Hepatocyte (in vitro differentiated cells): ENCODE data around the gene RGS19. TPM values are rescaled to one million over a fixed set of nuclear protein-coding genes. Genes with fewer than 3 reads are reported as not detected.

Source experiments
- DNase-seq: peaks from one replicate; pipeline ENCODE4 v3.0.0-alpha.2; 2016; ENCODE audit warnings: low spot score
- H2AFZ ChIP-seq: fragments of 200-600 bp; sonication (generic); 2 replicates; pipeline ENCODE4 v1.6.0; 2016; ENCODE audit warnings: antibody characterized with exemption, mild to moderate bottlenecking
- H3K27ac ChIP-seq: fragments of 200-600 bp; sonication (generic); 2 replicates; pipeline ENCODE4 v1.5.1; 2016; ENCODE audit warnings: mild to moderate bottlenecking
- H3K27me3 ChIP-seq: fragments of 200-600 bp; sonication (generic); 2 replicates; pipeline ENCODE4 v1.6.1; 2016
- H3K36me3 ChIP-seq: fragments of 200-600 bp; sonication (generic); replicated peaks from 2 replicates; pipeline ENCODE4 v1.5.1; 2016; ENCODE audit warnings: low read depth; ENCODE audit not compliant: insufficient read depth
- H3K4me1 ChIP-seq: fragments of 200-600 bp; sonication (generic); 2 replicates; pipeline ENCODE4 v1.5.1; 2016; ENCODE audit warnings: mild to moderate bottlenecking, moderate library complexity; ENCODE audit not compliant: insufficient read depth
- H3K4me2 ChIP-seq: fragments of 200-600 bp; sonication (generic); 2 replicates; pipeline ENCODE4 v1.6.0; 2016
- H3K4me3 ChIP-seq: fragments of 200-600 bp; sonication (generic); 2 replicates; pipeline ENCODE4 v1.5.1; 2016; ENCODE audit warnings: mild to moderate bottlenecking
- H3K79me2 ChIP-seq: fragments of 200-600 bp; sonication (generic); 2 replicates; pipeline ENCODE4 v1.6.0; 2017; ENCODE audit warnings: mild to moderate bottlenecking
- H3K9me2 ChIP-seq: fragments of 200-600 bp; sonication (generic); replicated peaks from 2 replicates; pipeline ENCODE4 v1.6.0; 2017; ENCODE audit warnings: mild to moderate bottlenecking; ENCODE audit not compliant: insufficient read depth
- H3K9me3 ChIP-seq: fragments of 200-600 bp; sonication (generic); 2 replicates; pipeline ENCODE4 v1.5.1; 2016; ENCODE audit warnings: low read depth, mild to moderate bottlenecking
- H4K20me1 ChIP-seq: fragments of 200-600 bp; sonication (generic); 2 replicates; pipeline ENCODE4 v1.6.0; 2016; ENCODE audit warnings: mild to moderate bottlenecking; ENCODE audit not compliant: insufficient read depth, poor library complexity, severe bottlenecking
- CTCF ChIP-seq: fragments of 200-600 bp; sonication (generic); IDR thresholded peaks from 2 replicates; pipeline ENCODE4 v1.5.1; 2016; ENCODE audit warnings: antibody characterized with exemption, mild to moderate bottlenecking; ENCODE audit not compliant: poor library complexity
- EZH2 ChIP-seq: fragments of 200-600 bp; sonication (generic); IDR thresholded peaks from 2 replicates; pipeline ENCODE4 v1.6.1; 2016; ENCODE audit warnings: antibody characterized with exemption, mild to moderate bottlenecking, borderline replicate concordance
- EZH2phosphoT487 ChIP-seq: fragments of 200-600 bp; sonication (generic); IDR thresholded peaks from one replicate; pipeline ENCODE4 v1.6.1; 2018; ENCODE audit warnings: antibody characterized with exemption, mild to moderate bottlenecking, low read depth, moderate library complexity; ENCODE audit not compliant: unreplicated experiment, severe bottlenecking
- WGBS: methylation state at CpG from one replicate; pipeline ENCODE4 v1.1.6; 2016; ENCODE audit warnings: low lambda C conversion rate; ENCODE audit errors: missing lambda C conversion rate; 5-methylcytosine and 5-hydroxymethylcytosine counted together
- polyA plus RNA-seq: library from polyadenylated mRNA; unstranded; fragments of >200 nt; fragmentation: Nextera tagmentation; extraction: Ambion mirVana; gene quantifications from 2 replicates; pipeline ENCODE4 v1.2.1, GENCODE V29; 2016
- total RNA-seq: library from RNA; depleted of rRNA; stranded (reverse); fragments of >200 nt; gene quantifications from 2 replicates; pipeline ENCODE4 v1.2.3, GENCODE V29; 2014

Gene RGS19
- total and polyA plus RNA-seq, 2 experiments from 2014 or later, result 8.8 to 10.9 TPM

- Histone ChIP-seq H3K4me1 (peaks cover 9% of the 10 kb centered on the region), H3K27ac (no peak overlapping the region), H3K4me3 (no peak overlapping the region)
Measured at GRCh38 chr20:64077876-64078551, 1.3 kb downstream of the RGS19 start.

GRCh38 chr20:64077541-64077875, 1.8 kb downstream of the RGS19 start:
- WGBS, result 91% methylated on average over 7 of the region's 7 CpGs
- Histone ChIP-seq H3K9me2 (no peaks in the 10 kb centered on the region), H3K9me3 (no peaks in the 10 kb centered on the region), H3K27me3 (peaks cover 5% of the 10 kb centered on the region), H3K4me1 (peaks cover 9% of the 10 kb centered on the region), H4K20me1 (no peaks in the 10 kb centered on the region), H3K4me2 (no peak overlapping the region), H3K27ac (no peak overlapping the region), H3K4me3 (no peak overlapping the region), H3K36me3 (no peaks in the 10 kb centered on the region), H2AFZ (no peak overlapping the region), H3K79me2 (no peaks in the 10 kb centered on the region)
- TF ChIP-seq EZH2phosphoT487, result no peak
- no peak for TF ChIP-seq CTCF
- no peak for TF ChIP-seq EZH2
- DNase-seq, result no peak

More at GRCh38 chr20:64077876-64078551, 1.3 kb downstream of the RGS19 start:
- Histone ChIP-seq H3K27me3 (peaks cover 8% of the 10 kb centered on the region), H3K36me3 (no peaks in the 10 kb centered on the region), H2AFZ (no peak overlapping the region), H3K4me2 (peak overlapping the region; percentile 98), H3K79me2 (no peaks in the 10 kb centered on the region), H4K20me1 (no peaks in the 10 kb centered on the region), H3K9me3 (no peaks in the 10 kb centered on the region), H3K9me2 (no peaks in the 10 kb centered on the region)
- TF ChIP-seq EZH2phosphoT487, result no peak
- no peak for TF ChIP-seq EZH2
- TF ChIP-seq CTCF, result no peak
- no peak for DNase-seq
- 76% methylated on average over 15 of the region's 15 CpGs for WGBS

- no peak overlapping the region for H3K4me2 ChIP-seq
- H3K9me2 ChIP-seq, result no peaks in the 10 kb centered on the region
- no peaks in the 10 kb centered on the region for H3K79me2 ChIP-seq
- H3K4me3 ChIP-seq, result no peak overlapping the region
- DNase-seq, result no peak
- no peaks in the 10 kb centered on the region for H3K9me3 ChIP-seq
- peaks cover 9% of the 10 kb centered on the region for H3K4me1 ChIP-seq
- H3K27me3 ChIP-seq, result peaks cover 5% of the 10 kb centered on the region
- TF ChIP-seq EZH2 (no peak), EZH2phosphoT487 (no peak), CTCF (no peak)
- H3K36me3 ChIP-seq, result no peaks in the 10 kb centered on the region
- no peak overlapping the region for H2AFZ ChIP-seq
- no peaks in the 10 kb centered on the region for H4K20me1 ChIP-seq
- no peak overlapping the region for H3K27ac ChIP-seq
- 97% methylated on average over 7 of the region's 8 CpGs for WGBS
Measured at GRCh38 chr20:64077094-64077493, 2.2 kb downstream of the RGS19 start.
